OCI-LY7 (cell line): ENCODE data around the gene DNAJC18.

Source experiments
- EZH2phosphoT487 ChIP-seq: fragments of 200-600 bp; sonication (generic); IDR thresholded peaks from 2 replicates; pipeline ENCODE4 v1.6.1; 2018; ENCODE audit warnings: low read depth, borderline replicate concordance, mild to moderate bottlenecking, mixed run types, antibody characterized with exemption, low read length, moderate library complexity, mixed read lengths
- TF ChIP-seq, protein P1 (sequence below): fragments of 200-600 bp; sonication (generic); conservative IDR thresholded peaks from 2 replicates; pipeline ENCODE4 v1.5.1; 2014; ENCODE audit warnings: mild to moderate bottlenecking, antibody characterized with exemption, low read length, moderate library complexity, mixed read lengths

DNA sequence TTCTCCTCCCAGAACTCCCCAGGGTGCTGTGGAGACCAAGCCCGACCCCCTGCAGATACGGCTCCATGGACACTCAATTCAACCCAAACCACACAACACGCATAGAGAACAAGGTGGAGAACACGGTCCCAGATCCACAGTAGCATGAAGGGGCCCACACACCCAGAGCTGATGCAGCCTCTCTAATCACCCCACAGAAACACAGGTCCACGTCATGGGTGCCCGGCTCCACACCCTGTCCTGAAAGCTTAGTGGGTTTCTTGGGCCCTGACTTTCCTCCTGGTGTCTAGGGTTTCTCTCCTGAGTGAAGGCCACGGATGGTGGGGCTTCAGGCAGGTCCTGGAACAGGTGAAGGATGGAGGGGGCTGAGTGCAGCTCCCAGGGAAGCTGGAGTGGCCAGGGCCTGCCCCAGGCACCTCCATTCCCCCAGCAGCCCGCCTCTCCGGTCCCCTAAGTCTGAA, 54.7 kb downstream of the DNAJC18 start:
- TF ChIP-seq, protein P1, sequence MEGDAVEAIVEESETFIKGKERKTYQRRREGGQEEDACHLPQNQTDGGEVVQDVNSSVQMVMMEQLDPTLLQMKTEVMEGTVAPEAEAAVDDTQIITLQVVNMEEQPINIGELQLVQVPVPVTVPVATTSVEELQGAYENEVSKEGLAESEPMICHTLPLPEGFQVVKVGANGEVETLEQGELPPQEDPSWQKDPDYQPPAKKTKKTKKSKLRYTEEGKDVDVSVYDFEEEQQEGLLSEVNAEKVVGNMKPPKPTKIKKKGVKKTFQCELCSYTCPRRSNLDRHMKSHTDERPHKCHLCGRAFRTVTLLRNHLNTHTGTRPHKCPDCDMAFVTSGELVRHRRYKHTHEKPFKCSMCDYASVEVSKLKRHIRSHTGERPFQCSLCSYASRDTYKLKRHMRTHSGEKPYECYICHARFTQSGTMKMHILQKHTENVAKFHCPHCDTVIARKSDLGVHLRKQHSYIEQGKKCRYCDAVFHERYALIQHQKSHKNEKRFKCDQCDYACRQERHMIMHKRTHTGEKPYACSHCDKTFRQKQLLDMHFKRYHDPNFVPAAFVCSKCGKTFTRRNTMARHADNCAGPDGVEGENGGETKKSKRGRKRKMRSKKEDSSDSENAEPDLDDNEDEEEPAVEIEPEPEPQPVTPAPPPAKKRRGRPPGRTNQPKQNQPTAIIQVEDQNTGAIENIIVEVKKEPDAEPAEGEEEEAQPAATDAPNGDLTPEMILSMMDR, result no peak
- TF ChIP-seq EZH2phosphoT487, result no peak
